Measurements from ENCODE around the gene ALOX12B. TPM values are rescaled to one million over a fixed set of nuclear protein-coding genes. Genes with fewer than 3 reads are reported as not detected.

ALOX12B gene
- total and polyA plus RNA-seq, 2 of the 13 experiments (the other 11 are each of a cell fraction or from before 2014, with no cell fraction given) = 0.13 TPM; not detected in 1

- TF ChIP-seq RERE (CRISPR knock-in tag; IDR thresholded peaks at IDR 0.05; ENCODE audit: low read depth) = no peak
- TF ChIP-seq TEAD2 (CRISPR knock-in tag; IDR thresholded peaks at IDR 0.05) = no peak
- peak; percentile 69; the same call in 1 of the 2 replicates for TF ChIP-seq MIER3 (CRISPR knock-in tag; IDR thresholded peaks at IDR 0.05; ENCODE audit: borderline replicate concordance)
- TF ChIP-seq SP1 (IDR thresholded peaks at IDR 0.05) = no peak
- TF ChIP-seq SP1 (CRISPR knock-in tag; IDR thresholded peaks at IDR 0.05) = no peak; the same call in 1 of the 2 replicates
- 0 out of 2 replicates have a peak, but pooled peaks have one; percentile 22 for TF ChIP-seq FOXC1 (CRISPR knock-in tag; IDR thresholded peaks at IDR 0.05; ENCODE audit: borderline replicate concordance)
- peak; percentile 60 for TF ChIP-seq MIXL1 (CRISPR knock-in tag; IDR thresholded peaks at IDR 0.05)
- TF ChIP-seq NR2C2 (CRISPR knock-in tag; IDR thresholded peaks at IDR 0.05; ENCODE audit: borderline replicate concordance) = no peak
- no peak for TF ChIP-seq ZNF17 (CRISPR knock-in tag; IDR thresholded peaks at IDR 0.05)
- no peak for TF ChIP-seq THYN1 (CRISPR knock-in tag; IDR thresholded peaks at IDR 0.05; ENCODE audit: borderline replicate concordance, low read depth)
- TF ChIP-seq JDP2 (CRISPR knock-in tag; IDR thresholded peaks at IDR 0.05; ENCODE audit: borderline replicate concordance) = no peak
- no peak for TF ChIP-seq ZC3H13 (CRISPR knock-in tag; IDR thresholded peaks at IDR 0.05)
- TF ChIP-seq CEBPG (CRISPR knock-in tag; IDR thresholded peaks at IDR 0.05) = peak; percentile 43
- 0 out of 2 replicates have a peak, but pooled peaks have one; percentile 13 for TF ChIP-seq YEATS2 (CRISPR knock-in tag; IDR thresholded peaks at IDR 0.05; ENCODE audit: borderline replicate concordance)
- TF ChIP-seq ZNF431 (CRISPR knock-in tag; IDR thresholded peaks at IDR 0.05; ENCODE audit: borderline replicate concordance, low read depth) = peak; percentile 73; the same call in 1 of the 2 replicates
- TF ChIP-seq MEIS1 (CRISPR knock-in tag; IDR thresholded peaks at IDR 0.05; ENCODE audit: borderline replicate concordance) = no peak
- no peak for TF ChIP-seq NR1H2 (CRISPR knock-in tag; IDR thresholded peaks at IDR 0.05; ENCODE audit: borderline replicate concordance, low read depth)
- TF ChIP-seq SSRP1 (CRISPR knock-in tag; IDR thresholded peaks at IDR 0.05) = peak; percentile 100
- TF ChIP-seq LRRFIP1 (CRISPR knock-in tag; conservative IDR thresholded peaks at IDR 0.05) = no peak
- TF ChIP-seq FLYWCH1 (CRISPR knock-in tag; IDR thresholded peaks at IDR 0.05) = no peak
- no peak for TF ChIP-seq ZNF260 (CRISPR knock-in tag; IDR thresholded peaks at IDR 0.05; ENCODE audit: borderline replicate concordance, low read depth)
- no peak for TF ChIP-seq NR3C1 (CRISPR knock-in tag; IDR thresholded peaks at IDR 0.05)
- peak; percentile 74; the same call in 1 of the 2 replicates for TF ChIP-seq ZNF350 (CRISPR knock-in tag; IDR thresholded peaks at IDR 0.05; ENCODE audit: borderline replicate concordance, low read depth)
Measured at GRCh38 chr17:8119581-8120519, 32.3 kb upstream of the ALOX12B start (continued).

All from HepG2 (cell line).